HCT116 (cell line): ENCODE results near the gene TTLL11. TPM values are rescaled to one million over a fixed set of nuclear protein-coding genes. Genes with fewer than 3 reads are reported as not detected.

Experiments
- ATAC-seq: fragments of 200-7000 bp; cut with Tn5 transposase; 2 replicates; pipeline ENCODE4 v1.9.1; 2020; ENCODE audit warnings: mild to moderate bottlenecking, moderate library complexity
- BruUV-seq: library from RNA; stranded (reverse); fragments of 400-500 nt; replicated peaks from 2 replicates; lab custom pipeline; 2021; lab: Mats Ljungman, UMichigan
- CTCF ChIA-PET: fragments of 300-600 bp; sonication (Branson Sonifier 250); formaldehyde crosslinking; loops from one replicate; lab custom pipeline; 2021; ENCODE audit warnings: antibody characterized with exemption; lab: Charles Lee
- POLR2A ChIA-PET: fragments of 300-600, 350-600 bp; sonication (Branson Sonifier 250); formaldehyde crosslinking; loops from one replicate; lab custom pipeline; 2021; ENCODE audit warnings: antibody characterized with exemption; lab: Charles Lee
- RAD21 ChIA-PET, 2 experiments: fragments of 300-600 bp; sonication (Branson Sonifier 250); formaldehyde crosslinking; loops; one replicate each; lab custom pipeline; 2023; ENCODE audit warnings: low total read pairs in 2 of 2; ENCODE audit not compliant: uncharacterized antibody in 2 of 2, unreplicated experiment in 2 of 2, low non-redundant PET in 1 of 2; lab: Charles Lee
- DNase-seq: peaks from one replicate; pipeline ENCODE4 v3.0.0-alpha.2; 2010; ENCODE audit warnings: low read depth, low spot score
- H2AFZ ChIP-seq: fragments of 200-600 bp; shearing (Covaris generic), sonication (generic); 2 replicates; pipeline ENCODE4 v1.6.1; 2017; ENCODE audit warnings: low read depth, mixed run types, mixed read lengths, antibody characterized with exemption, low read length; ENCODE audit not compliant: poor library complexity, severe bottlenecking
- H3K27ac ChIP-seq: 2 replicates; pipeline ENCODE4 v1.5.1; 2012; ENCODE audit warnings: low read depth, low read length
- H3K27me3 ChIP-seq: fragments of 200-600 bp; sonication (generic); 2 replicates; pipeline ENCODE4 v1.6.1; 2016; ENCODE audit warnings: mixed run types, low read length, mixed read lengths; ENCODE audit not compliant: insufficient read depth
- H3K36me3 ChIP-seq, 2 experiments: fragments of 200-500 bp in 1 of 2; fragments of 200-600 bp in 1 of 2; sonication (Bioruptor generic) in 1 of 2; sonication (generic) in 1 of 2; 2 replicates each; pipeline versions ENCODE4 v1.5.1 to v1.6.1; 2014 to 2016; ENCODE audit warnings: low read length in 2 of 2, inconsistent platforms in 1 of 2, mixed read lengths in 1 of 2, mixed run types in 1 of 2; ENCODE audit not compliant: insufficient read depth in 2 of 2, control insufficient read depth in 1 of 2
- H3K4me1 ChIP-seq, 2 experiments: fragments of 200-600 bp in 1 of 2; sonication (generic) in 1 of 2; 2 replicates each; pipeline versions ENCODE4 v1.5.1 to v1.6.1; 2012 to 2017; ENCODE audit warnings: low read length in 2 of 2, inconsistent platforms in 1 of 2, mild to moderate bottlenecking in 1 of 2, mixed read lengths in 1 of 2, mixed run types in 1 of 2, moderate library complexity in 1 of 2; ENCODE audit not compliant: insufficient read depth in 2 of 2, control insufficient read depth in 1 of 2
- H3K4me2 ChIP-seq: fragments of 200-600 bp; sonication (generic); 2 replicates; pipeline ENCODE4 v1.6.1; 2017; ENCODE audit warnings: mixed run types, low read length, mixed read lengths
- H3K4me3 ChIP-seq, 2 experiments: fragments of 200-600 bp in 1 of 2; sonication (generic) in 1 of 2; replicated peaks in 1 of 2; 2 replicates each; pipeline ENCODE4 v1.5.1; 2011 to 2016; ENCODE audit warnings: low read length in 2 of 2, control low read depth in 1 of 2, low read depth in 1 of 2, mild to moderate bottlenecking in 1 of 2, mixed read lengths in 1 of 2, mixed run types in 1 of 2
- H3K79me2 ChIP-seq: fragments of 200-600 bp; sonication (generic); 2 replicates; pipeline ENCODE4 v1.6.1; 2017; ENCODE audit warnings: mild to moderate bottlenecking, mixed run types, low read length, moderate library complexity, mixed read lengths; ENCODE audit not compliant: insufficient read depth
- H3K9ac ChIP-seq: fragments of 200-600 bp; sonication (generic); 2 replicates; pipeline ENCODE4 v1.6.1; 2016; ENCODE audit warnings: low read length, mixed read lengths
- H3K9me2 ChIP-seq: fragments of 200-600 bp; sonication (generic), shearing (Covaris generic); 2 replicates; pipeline ENCODE4 v1.6.1; 2017; ENCODE audit warnings: mixed run types, mild to moderate bottlenecking, moderate library complexity; ENCODE audit not compliant: insufficient read depth
- H3K9me3 ChIP-seq, 2 experiments: fragments of 200-500 bp in 1 of 2; fragments of 200-600 bp in 1 of 2; sonication (Bioruptor generic) in 1 of 2; sonication (generic) in 1 of 2; 2 replicates each; pipeline ENCODE4 v1.6.1; 2014 to 2017; ENCODE audit warnings: low read length in 2 of 2, mixed read lengths in 2 of 2, inconsistent platforms in 1 of 2, low read depth in 1 of 2, mild to moderate bottlenecking in 1 of 2, mixed run types in 1 of 2, moderate library complexity in 1 of 2; ENCODE audit not compliant: control insufficient read depth in 1 of 2, insufficient read depth in 1 of 2
- H4K20me1 ChIP-seq: fragments of 200-600 bp; sonication (generic), shearing (Covaris generic); 2 replicates; pipeline ENCODE4 v1.6.1; 2017; ENCODE audit warnings: mixed run types, mild to moderate bottlenecking, moderate library complexity; ENCODE audit not compliant: insufficient read depth
- CBX3 ChIP-seq: IDR thresholded peaks from 2 replicates; pipeline ENCODE4 v1.6.1; 2012; ENCODE audit warnings: low read depth
- CEBPB ChIP-seq: IDR thresholded peaks from 2 replicates; pipeline ENCODE4 v1.6.1; 2012; ENCODE audit warnings: low read depth
- CTCF ChIP-seq, 3 experiments: fragments of 200-600 bp in 1 of 3; sonication (generic) in 1 of 3; IDR thresholded peaks in 2 of 3; conservative IDR thresholded peaks in 1 of 3; 2 replicates each; pipeline ENCODE4 v1.5.1; 2012 to 2017; ENCODE audit warnings: low read depth in 2 of 3, low read length in 2 of 3, antibody characterized with exemption in 1 of 3, borderline replicate concordance in 1 of 3, control low read depth in 1 of 3, mild to moderate bottlenecking in 1 of 3, mixed read lengths in 1 of 3, mixed run types in 1 of 3, moderate library complexity in 1 of 3; ENCODE audit not compliant: insufficient read depth in 1 of 3
- EGR1 ChIP-seq: IDR thresholded peaks from 2 replicates; pipeline ENCODE4 v1.6.1; 2012; ENCODE audit warnings: low read depth
- ELF1 ChIP-seq: IDR thresholded peaks from 2 replicates; pipeline ENCODE4 v1.6.1; 2012; ENCODE audit warnings: low read depth, borderline replicate concordance
- FOSL1 ChIP-seq: IDR thresholded peaks from 2 replicates; pipeline ENCODE4 v1.6.1; 2012; ENCODE audit warnings: low read depth
- JUND ChIP-seq: IDR thresholded peaks from 2 replicates; pipeline ENCODE4 v1.6.1; 2012
- POLR2A ChIP-seq: IDR thresholded peaks from 2 replicates; pipeline ENCODE4 v1.7.0; 2011; ENCODE audit warnings: borderline replicate concordance; ENCODE audit not compliant: insufficient read depth, insufficient read length; ENCODE audit errors: extremely low read depth
- RAD21 ChIP-seq: IDR thresholded peaks from 2 replicates; pipeline ENCODE4 v1.6.1; 2012; ENCODE audit warnings: low read depth, mild to moderate bottlenecking
- REST ChIP-seq: IDR thresholded peaks from 2 replicates; pipeline ENCODE4 v1.6.1; 2012; ENCODE audit warnings: low read depth
- SP1 ChIP-seq: IDR thresholded peaks from 2 replicates; pipeline ENCODE4 v1.6.1; 2012; ENCODE audit warnings: low read depth
- TCF7L2 ChIP-seq: IDR thresholded peaks from 2 replicates; pipeline ENCODE4 v1.7.0; 2011; ENCODE audit warnings: borderline replicate concordance, inconsistent platforms; ENCODE audit not compliant: insufficient read depth, insufficient read length; ENCODE audit errors: extremely low read depth
- YY1 ChIP-seq: IDR thresholded peaks from 2 replicates; pipeline ENCODE4 v1.6.1; 2011; ENCODE audit warnings: low read length, low read depth, moderate library complexity, mild to moderate bottlenecking; ENCODE audit not compliant: insufficient replicate concordance; ENCODE audit errors: extremely low read depth
- ZBTB33 ChIP-seq: IDR thresholded peaks from 2 replicates; pipeline ENCODE4 v1.6.1; 2011; ENCODE audit warnings: mild to moderate bottlenecking, low read length, moderate library complexity; ENCODE audit not compliant: insufficient replicate concordance; ENCODE audit errors: extremely low read depth
- ZFX ChIP-seq: fragments of 450-650 bp; IDR thresholded peaks from 2 replicates; pipeline ENCODE4 v1.6.1; 2017
- ZNF274 ChIP-seq: fragments of 200-500 bp; sonication (Bioruptor generic); IDR thresholded peaks from 2 replicates; pipeline ENCODE4 v1.6.1; 2014; ENCODE audit warnings: mild to moderate bottlenecking, low read depth, low read length, inconsistent platforms
- intact Hi-C: fragments of 100-400 bp; cut with micrococcal nuclease; formaldehyde crosslinking; loops from 2 replicates; pipeline ENCODE4 v1.10.0; 2022
- total RNA-seq: library from RNA; stranded (reverse); gene quantifications from one replicate; pipeline ENCODE4 v1.2.1, GENCODE V29; 2021; ENCODE audit not compliant: unreplicated experiment
- TF ChIP-seq, protein P1 (sequence below): IDR thresholded peaks from 2 replicates; pipeline ENCODE4 v1.6.1; 2012
- TF ChIP-seq, protein P2 (sequence below): IDR thresholded peaks from 2 replicates; pipeline ENCODE4 v1.6.1; 2012

TTLL11 gene
- total RNA-seq, 1 experiment from 2014 or later, result 2.2 TPM

GRCh38 chr9:122059955-122060324 lies 33.2 kb downstream of the TTLL11 start:
- Histone ChIP-seq H3K4me1 (no peaks in the 10 kb centered on the region), H3K27ac (no peak overlapping the region), H3K27me3 (peaks cover 4% of the 10 kb centered on the region; the same call in 1 of the 2 replicates), H3K4me3 (no peak overlapping the region), H3K9me2 (no peaks in the 10 kb centered on the region), H3K9me3 (no peaks in the 10 kb centered on the region), H4K20me1 (no peaks in the 10 kb centered on the region), H3K36me3 (no peaks in the 10 kb centered on the region), H3K79me2 (no peaks in the 10 kb centered on the region), H3K9ac (no peak overlapping the region), H2AFZ (no peak overlapping the region), H3K4me2 (no peak overlapping the region)
- intact Hi-C loops, result no loop called here
- BruUV-seq, result no TSS peak
- DNase-seq, result no peak
- ATAC-seq, result no peak
- no peak for TF ChIP-seq FOSL1
- TF ChIP-seq EGR1, result no peak
- TF ChIP-seq, protein P1, sequence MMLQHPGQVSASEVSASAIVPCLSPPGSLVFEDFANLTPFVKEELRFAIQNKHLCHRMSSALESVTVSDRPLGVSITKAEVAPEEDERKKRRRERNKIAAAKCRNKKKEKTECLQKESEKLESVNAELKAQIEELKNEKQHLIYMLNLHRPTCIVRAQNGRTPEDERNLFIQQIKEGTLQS, result no peak
- TF ChIP-seq ZNF274, result no peak
- TF ChIP-seq ZBTB33, result no peak
- TF ChIP-seq JUND, result no peak
- no peak for TF ChIP-seq ZFX
- no peak for TF ChIP-seq SP1
- no peak for TF ChIP-seq REST
- no peak for TF ChIP-seq CTCF (IDR thresholded peaks at IDR 0.05 in 2 of 3, conservative IDR thresholded peaks at IDR 0.05 in 1 of 3; ENCODE audit: borderline replicate concordance in 1 of 3, insufficient read depth in 1 of 3, low read depth in 2 of 3, low read length in 2 of 3)
- TF ChIP-seq, protein P2, sequence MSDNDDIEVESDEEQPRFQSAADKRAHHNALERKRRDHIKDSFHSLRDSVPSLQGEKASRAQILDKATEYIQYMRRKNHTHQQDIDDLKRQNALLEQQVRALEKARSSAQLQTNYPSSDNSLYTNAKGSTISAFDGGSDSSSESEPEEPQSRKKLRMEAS, result no peak
- no peak for TF ChIP-seq ELF1
- TF ChIP-seq POLR2A, result no peak
- TF ChIP-seq CBX3, result no peak
- TF ChIP-seq YY1, result no peak
- no peak for TF ChIP-seq RAD21
- no peak for TF ChIP-seq TCF7L2
- TF ChIP-seq CEBPB, result no peak
- POLR2A ChIA-PET, result no interaction called here
- CTCF ChIA-PET, result no interaction called here
- RAD21 ChIA-PET, result no interaction called here
